Measurements from ENCODE around the gene NOP9.

DNA sequence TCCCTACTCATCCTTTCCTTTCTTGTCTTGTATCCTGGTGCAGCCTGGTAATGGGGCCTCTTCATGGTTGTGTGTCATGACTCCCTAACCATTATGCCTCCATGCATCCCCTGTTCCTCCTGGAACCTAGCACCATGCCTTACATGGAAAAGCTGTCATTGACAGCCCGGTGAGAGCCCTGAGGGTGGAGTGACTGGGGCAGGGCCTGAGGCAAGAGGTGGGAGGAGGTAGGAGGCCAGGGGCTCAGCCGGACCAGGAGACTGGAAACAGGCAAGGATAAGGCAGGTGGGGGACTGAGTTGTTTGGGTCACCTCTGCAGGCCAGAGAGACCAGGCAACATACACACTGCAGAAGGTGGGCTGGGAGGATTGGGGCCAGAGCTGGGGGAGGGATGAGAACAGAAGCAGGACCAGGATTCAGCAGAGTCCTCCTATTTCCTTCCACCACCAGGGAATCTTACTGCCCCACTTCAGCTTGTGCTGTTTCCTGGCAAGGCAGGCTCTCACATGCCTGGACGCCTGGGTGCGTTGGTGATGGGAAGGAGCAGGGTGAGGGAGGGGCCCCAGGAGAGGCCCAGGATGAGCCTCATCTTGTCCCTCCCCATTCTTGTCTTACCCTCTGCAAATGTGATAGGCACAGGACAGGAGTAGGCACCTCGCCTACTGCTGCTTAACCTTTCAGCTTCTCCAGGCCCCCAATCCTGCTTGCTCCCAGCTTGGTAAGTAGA lies 10.1 kb downstream of the NOP9 start, which contains the start of gene LTB4R2:
- TF ChIP-seq, protein P1, sequence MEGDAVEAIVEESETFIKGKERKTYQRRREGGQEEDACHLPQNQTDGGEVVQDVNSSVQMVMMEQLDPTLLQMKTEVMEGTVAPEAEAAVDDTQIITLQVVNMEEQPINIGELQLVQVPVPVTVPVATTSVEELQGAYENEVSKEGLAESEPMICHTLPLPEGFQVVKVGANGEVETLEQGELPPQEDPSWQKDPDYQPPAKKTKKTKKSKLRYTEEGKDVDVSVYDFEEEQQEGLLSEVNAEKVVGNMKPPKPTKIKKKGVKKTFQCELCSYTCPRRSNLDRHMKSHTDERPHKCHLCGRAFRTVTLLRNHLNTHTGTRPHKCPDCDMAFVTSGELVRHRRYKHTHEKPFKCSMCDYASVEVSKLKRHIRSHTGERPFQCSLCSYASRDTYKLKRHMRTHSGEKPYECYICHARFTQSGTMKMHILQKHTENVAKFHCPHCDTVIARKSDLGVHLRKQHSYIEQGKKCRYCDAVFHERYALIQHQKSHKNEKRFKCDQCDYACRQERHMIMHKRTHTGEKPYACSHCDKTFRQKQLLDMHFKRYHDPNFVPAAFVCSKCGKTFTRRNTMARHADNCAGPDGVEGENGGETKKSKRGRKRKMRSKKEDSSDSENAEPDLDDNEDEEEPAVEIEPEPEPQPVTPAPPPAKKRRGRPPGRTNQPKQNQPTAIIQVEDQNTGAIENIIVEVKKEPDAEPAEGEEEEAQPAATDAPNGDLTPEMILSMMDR (IDR thresholded peaks at IDR 0.05), result peak in 2 of 4 experiments; percentile 13 to 22
- TF ChIP-seq POLR2AphosphoS5 (IDR thresholded peaks at IDR 0.05), result no peak
